CD4-positive, alpha-beta T cell treated with Interleukin-6 for 4 hours (primary cell): ENCODE measurements around the gene C2CD4C.
A peak's percentile ranks its signal among the peaks of the same experiment; 100 is the strongest.
"Not testable (repeated sequence)": the region's sequence is repeated elsewhere in the genome, so short reads cannot be mapped to it uniquely, and the experiment has no call there.

Source experiments
- DNase-seq: peaks from one replicate; pipeline ENCODE4 v3.0.0-alpha.2; 2020; ENCODE audit warnings: mixed read lengths

The C2CD4C gene

DNA sequence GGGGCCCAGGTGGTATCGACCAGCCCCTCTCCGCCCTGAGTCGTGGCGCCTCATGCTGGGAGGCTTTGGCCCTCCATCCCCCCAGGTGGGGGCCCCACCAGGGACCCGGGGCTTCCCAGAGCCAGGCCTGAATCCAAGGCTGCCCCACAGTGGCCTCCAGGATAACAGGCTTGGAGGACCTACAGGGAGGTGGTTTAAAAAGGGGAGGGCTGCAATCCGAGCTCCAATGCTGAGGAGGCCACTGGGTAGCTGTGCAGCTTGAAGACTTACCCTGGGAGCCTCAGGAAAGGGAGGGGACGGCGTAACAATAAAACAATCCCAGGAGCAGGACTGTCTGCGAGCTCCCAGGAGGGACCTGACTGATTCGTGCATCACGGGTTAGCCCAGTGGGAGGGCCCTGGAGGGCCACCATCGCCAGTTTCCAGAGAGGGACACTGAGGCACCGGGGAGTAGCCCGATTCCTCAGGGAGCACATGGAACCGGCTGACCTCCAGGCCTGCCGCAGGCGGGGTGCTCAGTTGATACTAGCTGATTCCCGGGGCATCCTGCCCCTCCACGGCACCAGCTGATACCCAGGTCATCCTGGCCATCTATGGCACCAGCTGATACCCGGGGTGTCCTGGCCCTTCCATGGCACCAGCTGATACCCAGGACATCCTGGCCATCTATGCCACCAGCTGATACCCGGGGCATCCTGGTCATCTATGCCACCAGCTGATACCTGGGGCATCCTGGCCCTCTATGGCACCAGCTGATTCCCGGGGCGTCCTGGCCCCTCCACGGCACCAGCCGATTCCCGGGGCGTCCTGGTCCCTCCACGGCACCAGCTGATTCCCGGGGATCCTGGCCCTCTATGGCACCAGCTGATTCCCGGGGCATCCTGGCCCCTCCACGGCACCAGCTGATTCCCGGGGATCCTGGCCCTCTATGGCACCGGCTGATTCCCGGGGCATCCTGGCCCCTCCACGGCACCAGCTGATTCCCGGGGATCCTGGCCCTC is 3.7 kb upstream of the C2CD4C start:
- DNase-seq, result no peak

DNA sequence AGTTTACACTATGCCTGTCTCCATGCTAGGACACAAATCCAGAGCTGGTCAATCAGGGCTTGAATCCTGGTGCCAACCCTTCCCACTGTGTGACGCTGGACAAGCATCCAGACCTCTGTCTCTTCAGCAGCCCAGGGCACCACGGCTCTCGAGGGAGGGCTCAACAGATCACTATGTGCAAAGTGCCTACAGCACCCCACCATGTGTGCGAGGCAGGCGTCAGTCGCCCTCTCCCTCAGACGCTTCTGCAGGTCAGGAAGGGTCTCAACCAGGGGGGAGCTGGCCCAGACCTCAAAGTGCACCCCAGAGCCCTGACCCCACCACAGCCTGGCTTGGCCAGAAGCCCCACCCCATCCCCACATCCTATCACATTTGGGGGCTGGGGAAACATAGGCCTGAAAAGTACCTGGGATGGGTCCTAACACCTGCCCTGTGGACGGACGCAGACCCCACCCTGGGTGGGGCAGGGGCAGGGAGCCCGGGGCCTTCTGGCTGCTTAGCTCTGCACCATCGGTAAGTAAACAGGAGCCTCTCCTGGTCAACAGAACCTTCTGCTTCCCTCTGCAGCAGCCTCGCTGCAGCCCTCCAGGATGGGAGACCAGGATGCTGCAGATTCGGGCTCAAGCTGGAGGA is 2.9 kb upstream of the C2CD4C start:
- DNase-seq, result no peak

DNA sequence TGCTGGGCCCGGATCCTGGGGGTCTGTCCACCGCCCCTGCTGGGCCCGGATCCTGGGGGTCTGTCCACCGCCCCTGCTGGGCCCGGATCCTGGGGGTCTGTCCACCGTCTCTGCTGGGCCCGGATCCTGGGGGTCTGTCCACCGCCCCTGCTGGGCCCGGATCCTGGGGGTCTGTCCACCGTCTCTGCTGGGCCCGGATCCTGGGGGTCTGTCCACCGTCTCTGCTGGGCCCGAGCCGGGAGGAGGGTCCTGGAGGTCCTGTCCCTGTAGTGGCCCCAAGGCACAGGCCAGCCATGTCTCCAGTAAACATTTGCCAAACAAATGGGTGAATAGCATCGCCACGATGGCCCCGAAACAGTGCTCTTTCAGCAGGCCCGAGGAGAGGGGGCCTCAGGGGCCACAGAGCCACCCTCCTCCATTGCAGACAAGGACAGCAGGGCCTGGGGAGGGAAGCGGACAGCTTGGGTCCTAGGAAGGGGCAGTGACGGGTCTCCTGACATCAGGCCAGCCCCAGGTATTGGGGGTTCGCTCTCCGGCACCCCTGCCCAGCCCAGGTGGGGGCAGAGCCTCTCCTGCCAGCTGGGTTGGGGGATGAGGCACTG is 2.3 kb upstream of the C2CD4C start:
- DNase-seq, result not testable (repeated sequence)

DNA sequence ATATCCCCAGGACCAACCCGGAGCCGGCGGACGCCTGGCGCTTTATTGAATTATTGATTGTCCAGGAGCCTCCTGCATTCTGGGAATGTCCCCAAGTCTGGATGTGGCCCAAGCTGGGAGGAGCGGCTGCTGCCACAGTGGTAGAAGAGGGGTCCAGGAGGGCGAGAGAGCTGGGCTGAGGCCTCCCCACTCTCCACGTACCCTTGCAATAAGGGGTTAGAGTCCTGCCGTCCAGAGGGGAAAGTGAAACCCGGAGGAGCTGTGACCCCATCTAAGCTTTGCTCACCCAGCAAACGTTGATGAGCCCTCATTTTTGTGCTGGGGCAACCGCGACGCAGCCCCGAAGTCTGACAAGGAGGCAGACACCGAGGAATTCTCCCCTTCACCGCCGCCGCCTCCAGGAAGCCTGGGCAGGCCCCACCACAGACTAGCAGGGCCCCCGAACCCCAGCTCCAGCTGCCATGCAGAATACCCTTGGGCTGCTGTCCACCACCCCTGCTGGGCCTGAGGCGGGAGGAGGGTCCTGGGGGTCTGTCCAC is 1.4 kb upstream of the C2CD4C start:
- no peak for DNase-seq

DNA sequence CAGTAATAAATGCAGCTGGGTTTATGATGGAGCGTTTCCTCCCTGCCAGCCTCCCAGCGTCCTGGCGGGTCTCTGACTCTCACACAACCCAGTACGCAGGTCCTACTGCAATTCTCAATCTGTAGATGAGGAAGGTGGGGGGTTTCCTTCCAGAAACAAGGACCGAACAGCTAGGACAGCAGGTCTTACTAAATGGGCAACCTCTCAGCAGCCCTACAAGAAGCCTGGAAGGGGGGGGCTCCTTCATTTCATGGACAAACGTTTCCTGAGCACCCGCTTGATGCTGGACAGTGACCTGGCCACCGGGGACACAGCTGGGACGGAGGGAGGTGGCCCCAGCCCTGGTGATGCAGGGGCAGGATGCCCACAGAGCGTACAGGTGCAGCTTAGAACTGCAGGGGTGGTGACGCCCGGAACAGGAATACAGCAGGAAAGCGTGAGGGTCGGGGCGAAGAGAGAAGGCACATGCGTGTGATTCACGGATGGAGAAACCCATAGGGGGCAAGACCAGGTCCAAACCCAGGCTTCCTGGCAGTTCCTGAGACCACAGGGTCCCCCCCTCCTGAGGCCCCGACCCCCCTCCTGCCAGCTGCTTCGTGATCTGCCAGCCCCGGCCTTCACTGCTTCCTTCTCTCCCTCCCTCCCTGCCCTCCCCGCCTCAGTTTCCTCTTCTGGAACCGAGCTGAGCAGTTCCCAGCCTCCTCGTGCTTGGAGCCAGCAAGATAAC is 732 bp upstream of the C2CD4C start:
- DNase-seq, result peak; percentile 6

DNA sequence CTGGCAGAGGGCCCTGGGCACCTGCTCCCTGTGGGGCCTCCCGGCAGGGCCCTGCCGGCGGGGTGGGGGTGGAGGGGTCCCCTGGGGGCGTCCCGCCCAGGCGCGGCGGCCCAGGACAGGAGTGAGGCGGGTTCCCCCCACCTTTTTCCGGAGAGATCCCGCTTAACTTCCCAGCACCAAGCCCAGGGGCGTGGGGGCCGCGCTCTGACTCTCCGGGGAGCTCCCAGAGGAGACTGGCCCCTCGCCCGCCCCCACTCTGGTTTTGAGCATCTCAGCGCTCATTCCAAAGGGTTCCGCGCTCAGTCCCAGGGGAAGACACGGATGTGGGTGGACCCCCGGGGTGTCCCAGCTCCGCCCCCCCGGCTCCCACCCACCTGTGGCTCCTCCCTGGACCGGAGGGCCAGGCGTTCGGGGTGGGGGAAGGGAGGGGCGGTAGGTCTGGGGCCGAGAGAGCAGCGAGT is 476 bp downstream of the C2CD4C start:
- no peak for DNase-seq

DNA sequence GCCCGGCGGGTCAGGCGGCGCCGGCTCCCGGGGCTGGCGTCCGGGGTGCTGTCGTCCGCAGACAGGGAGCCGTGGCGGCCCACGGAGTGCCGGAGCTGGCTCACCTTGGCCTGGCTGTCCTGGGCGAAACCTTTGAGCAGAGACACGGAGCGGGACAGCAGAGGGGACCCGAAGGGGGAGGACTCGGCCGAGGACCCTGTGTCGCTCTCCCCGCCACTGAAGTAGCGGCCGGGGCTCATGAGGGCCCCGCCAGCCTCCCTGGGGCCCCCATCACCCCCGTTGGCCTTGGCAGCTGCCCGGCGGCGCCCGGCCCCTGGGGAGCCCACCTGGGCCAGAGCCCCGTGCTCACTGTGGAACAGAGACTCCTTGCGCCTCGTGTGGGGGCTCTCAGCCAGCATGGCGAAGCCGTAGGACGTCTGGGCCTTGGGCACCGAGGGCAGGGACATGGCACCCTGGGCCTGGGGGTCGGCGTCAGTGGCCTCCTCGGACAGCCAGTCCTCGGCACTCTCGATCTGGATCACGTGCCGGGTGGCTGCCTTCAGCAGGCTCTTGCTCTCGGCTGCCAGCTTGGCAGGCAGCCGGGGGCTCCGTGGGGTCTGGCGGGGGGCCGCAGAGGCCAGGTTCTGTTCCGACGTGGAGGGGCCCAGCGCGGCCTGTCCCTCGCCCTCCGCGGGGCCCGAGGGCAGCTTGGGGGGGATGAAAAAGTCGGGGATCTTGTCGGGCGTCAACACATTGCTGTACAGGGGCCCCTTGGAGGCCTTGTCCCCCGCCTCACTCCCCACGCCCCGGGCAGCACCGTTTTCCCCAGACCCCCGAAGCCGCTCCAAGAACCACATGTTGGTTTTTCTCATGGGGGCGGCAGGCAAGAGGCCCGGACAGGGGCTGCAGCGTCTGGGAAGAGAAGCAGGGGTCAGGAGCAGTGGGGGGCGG is 1.2 kb downstream of the C2CD4C start:
- DNase-seq, result no peak

DNA sequence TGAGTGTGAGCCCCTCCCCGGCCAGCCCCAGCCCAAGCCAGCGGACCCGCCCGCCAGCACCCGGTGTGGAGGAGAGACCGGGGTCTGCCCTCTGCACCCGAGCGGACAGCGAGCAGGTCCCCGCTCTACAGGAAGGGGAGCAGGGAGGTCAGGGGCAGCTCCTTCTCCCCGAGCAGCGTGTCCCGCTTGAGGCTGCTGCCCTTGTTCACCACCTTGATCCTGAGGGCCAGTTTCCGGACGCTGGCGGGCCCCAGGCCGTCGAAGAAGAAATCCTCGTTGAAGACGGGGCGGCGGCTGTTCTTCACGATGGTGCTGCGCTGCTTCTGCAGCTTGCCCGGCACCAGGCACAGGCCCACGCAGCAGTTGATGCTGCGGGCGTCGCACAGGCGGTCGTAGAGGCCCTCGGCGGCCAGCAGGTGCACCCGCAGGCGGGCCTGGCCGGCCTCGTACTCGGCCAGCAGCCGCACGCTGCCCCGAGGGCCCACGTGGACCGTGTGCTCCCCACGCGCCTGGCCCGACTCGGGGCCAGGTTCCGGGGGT is 1.9 kb downstream of the C2CD4C start:
- no peak for DNase-seq

DNA sequence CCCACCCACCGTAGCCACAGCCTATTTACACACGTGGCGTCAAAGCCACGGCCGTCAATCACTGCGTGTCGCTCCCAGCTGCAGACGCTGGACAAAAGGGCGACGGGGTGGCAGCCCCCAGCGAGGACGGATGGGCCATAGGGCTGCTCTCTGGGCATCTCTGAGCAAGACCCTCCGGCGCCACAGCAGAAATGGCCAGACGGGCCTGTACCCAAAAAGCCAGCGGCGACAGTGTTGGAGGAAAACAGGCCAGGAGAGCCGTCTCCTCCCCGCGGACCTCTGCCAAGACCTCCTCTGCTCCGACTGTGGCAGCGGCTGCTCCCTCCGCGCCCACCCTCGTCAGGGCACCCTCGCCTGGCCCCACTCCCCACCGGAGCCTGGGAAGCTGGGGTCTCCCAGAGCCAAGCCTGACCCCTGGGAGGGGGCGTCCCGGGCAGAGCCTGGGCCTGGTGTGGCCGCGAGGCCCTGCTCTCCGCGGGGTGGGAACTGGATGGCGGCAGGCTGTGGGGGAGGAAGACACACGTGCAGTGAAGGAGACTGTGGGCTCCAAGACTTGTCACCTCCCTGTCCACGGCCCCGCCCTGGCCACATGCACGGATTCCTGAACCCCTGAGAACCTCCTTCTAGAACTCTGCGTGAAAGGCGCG is 2.7 kb downstream of the C2CD4C start:
- no peak for DNase-seq

DNA sequence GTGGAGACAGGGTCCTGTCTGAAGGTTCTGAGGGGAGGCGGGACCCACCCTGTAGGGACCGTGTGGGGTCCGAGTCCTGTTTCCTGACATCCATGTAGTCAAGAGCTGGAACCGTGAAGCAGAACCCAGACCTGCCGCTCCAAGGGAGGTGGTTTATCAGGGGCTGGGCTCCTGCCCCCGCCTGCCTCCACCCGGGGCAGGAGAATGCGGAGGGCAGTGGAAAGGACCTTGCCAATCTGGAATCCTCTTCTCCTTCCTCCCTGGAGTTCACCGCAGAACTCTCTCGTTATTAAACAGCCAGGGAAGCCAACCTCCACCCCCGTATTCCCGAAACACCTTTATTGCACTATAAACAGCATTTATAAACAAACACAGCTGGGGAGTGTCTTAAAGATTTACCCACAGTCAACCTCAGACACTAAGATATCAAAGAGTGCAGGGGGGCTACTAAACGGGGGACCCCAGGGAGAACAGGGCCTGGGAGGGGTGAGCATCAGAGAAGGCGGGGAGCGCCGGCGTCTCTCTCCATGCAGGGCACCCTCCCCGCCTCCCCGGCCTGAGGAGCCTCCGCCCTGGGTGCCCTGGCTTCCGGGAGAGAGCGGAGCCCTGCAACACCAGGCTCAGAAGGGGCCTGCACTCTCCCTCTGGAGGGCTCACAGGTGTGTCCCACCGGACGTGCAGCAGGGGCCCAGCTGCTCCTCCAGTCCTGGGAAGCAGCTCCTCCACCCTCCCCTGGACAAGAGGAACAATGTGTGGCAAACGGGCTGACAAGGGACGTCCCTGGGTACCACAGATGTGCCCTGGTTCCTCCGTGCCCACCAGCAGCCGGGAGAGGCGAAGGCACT is 3.6 kb downstream of the C2CD4C start:
- no peak for DNase-seq

DNA sequence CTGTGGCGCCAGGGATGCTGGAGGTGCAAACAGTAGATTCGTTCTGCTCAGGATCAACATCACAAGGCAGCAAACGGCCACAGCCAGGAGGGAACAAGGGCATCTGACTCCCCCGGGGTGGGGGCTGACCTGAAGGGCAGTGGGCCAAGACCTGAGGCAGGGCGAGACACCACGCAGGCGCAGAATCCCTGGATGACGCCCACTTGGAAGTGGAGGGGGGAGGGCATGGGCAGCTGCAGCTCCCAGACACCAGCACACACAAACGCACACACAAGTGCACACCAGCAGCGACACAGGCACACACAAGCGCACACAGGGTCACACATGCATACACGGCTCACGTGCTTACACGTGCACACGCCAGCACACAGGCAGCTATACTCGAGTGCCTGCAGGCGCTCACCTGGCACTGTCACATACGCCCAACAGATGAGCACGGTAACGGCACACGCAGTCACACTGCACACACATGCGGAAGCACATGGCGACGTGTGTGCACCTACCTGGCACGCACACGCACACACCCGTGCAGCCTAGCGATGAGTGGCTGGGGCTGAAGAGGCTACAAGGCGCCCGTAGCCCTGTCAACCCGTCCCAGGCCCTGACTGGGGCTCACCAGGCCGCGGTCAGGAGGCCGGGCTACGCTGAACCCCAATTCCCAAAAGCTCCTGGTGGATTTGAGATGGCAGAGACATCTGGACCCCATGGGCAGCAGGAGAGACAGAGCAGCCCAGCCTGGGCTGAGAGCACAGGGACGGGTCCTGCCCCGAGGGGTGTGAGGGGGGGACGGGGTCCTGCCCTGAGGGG is 5.5 kb downstream of the C2CD4C start:
- no peak for DNase-seq

DNA sequence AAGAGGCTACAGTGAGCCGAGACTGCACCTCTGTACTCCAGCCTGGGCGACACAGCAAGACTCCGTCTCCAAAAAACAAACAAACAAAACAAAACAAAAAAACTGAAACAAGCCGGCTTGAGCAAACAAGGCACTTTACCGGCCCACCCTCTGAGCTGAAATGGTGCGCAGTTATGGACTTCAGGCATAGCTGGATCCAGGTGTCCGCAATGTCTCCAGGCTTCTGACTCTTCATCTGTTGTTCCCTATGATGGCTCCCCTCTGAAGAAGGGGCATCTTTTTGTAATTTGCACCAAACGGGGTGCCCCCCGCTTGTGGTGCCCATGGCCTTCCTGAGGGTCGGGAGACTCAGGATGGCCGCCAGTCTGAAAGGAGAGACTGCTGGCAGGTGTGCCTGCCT is 6.2 kb downstream of the C2CD4C start:
- DNase-seq, result no peak

DNA sequence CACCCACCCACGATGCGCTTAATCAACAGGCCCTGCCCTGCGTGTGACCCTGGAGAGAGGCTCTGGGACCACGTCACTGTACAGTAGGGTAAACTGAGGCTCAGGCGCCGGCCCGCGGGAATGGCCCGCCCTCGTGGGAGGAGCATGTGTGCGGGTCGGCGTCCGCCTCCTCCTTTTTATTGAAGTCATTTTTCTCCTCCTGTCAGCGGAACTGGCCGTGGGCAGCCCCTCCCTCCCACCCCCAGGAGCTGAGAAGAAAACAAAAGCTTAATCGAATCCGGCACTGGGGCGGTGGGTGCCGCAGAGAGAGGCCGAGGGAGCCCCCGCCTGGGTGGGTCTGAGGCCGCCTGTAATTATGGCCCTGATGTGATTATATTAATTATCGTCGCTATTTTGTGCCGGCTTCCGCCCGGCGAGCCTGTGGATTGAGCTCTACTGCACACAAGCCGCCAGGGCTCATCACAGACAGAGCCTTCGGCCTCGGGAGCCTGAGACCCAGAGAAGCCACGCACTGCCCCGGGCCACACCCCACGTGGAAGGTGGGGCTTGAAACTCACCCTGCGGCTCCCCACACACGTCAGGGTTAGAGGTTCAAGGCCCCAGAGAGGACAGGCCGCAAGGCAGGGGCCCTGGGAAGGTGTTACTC is 7.0 kb downstream of the C2CD4C start:
- no peak for DNase-seq

DNA sequence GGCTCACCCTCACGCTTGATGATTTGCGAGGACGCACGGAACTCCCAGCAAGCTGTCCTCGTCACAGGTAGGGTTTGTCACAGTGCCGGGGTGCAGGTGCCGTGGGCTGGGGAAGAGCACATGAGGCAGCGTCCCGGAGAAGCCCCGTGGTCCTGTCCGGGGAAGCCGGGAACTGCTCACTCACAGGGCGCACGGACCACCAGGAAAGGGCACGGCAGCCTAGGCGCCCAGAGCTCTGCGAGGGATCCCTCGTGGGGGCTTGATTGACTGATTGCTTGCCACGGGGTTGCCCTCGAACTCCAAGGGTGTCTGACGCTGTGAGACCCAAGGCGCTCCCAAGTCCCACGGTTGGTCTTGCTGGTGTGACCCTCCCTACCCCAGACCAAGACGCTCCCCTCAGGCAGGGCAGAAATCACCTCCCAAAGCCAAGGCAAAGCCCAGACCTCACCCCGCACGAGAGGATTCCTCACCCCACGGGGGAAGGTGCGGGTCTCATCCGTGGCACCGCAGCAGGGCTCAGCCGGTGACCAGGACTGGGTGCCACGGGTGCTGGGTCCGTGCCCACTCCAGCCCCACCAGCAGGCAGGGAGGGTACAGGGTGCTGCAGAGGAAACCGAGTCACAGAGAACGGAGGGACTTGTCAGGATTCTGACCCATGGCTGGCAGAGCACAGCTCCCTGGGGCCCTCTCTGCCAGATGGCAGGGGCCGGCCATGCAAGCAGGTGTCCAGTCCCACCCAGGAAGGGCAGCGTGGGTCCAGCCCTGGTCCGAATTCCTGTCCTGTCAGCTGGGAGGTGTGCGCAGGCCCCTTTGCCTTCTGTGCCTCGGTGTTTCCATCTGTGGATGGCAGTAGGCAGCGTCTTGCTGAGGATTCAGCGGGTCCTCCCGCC is 7.7 kb downstream of the C2CD4C start:
- DNase-seq, result no peak

DNA sequence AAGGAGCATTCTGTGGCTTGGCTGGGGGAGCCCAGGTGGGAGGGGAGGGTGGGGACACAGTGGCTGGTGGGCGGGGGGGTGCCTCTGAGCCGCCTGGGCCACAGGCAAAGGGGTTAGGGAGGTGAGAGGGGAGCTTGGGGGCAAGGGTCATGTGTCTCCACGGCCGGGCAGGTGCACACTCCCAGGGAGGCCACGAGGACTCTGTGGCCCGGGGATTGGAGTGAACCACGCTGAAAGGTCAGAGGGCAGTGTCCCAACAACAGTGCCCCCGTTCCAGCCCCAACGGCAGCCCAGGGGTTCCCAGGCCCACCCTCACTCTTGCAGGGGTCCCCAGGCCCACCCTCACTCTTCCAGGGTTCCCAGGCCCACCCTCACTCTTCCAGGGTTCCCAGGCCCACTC is 9.6 kb downstream of the C2CD4C start:
- no peak for DNase-seq

DNA sequence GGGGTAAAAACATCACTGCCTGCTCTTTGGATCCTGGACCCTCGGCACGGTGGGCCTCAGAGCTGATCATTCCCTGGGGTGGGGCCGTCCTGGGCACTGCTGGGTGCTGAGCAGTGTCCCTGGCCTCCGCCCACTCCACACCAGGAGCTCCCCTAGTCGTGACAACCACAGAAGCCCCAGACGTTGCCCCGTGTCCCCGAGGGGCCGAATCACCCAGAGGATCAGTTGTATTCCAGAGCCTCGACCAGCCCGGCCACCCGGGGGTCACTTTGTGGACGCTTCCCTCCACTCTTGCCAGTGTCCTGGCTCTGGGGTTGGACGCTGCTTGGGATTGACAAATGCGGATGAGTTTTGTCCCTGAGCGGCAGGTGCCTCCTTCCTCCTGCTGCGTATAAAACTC is 10.2 kb downstream of the C2CD4C start:
- no peak for DNase-seq
